GM06990 (cell line): ENCODE data around the gene MYO15B.

Experiments
- DNase-seq: peaks from one replicate; pipeline ENCODE4 v3.0.0-alpha.2; 2011; ENCODE audit not compliant: insufficient read length; ENCODE audit errors: extremely low read depth
- H3K27me3 ChIP-seq: replicated peaks from 2 replicates; pipeline ENCODE4 v1.6.0; 2011; ENCODE audit warnings: low read length; ENCODE audit not compliant: control insufficient read depth, insufficient read depth
- H3K36me3 ChIP-seq: 2 replicates; pipeline ENCODE4 v1.5.1; 2011; ENCODE audit warnings: low read length; ENCODE audit not compliant: control insufficient read depth, insufficient read depth
- H3K4me3 ChIP-seq: replicated peaks from 2 replicates; pipeline ENCODE4 v1.5.1; 2011; ENCODE audit warnings: low read depth, mild to moderate bottlenecking, control low read depth, low read length
- TF ChIP-seq, protein P1 (sequence below): IDR thresholded peaks from 2 replicates; pipeline ENCODE4 v1.5.1; 2011; ENCODE audit warnings: low read length, control low read depth, mild to moderate bottlenecking, inconsistent platforms; ENCODE audit not compliant: insufficient read depth, poor library complexity, severe bottlenecking

MYO15B gene

DNA sequence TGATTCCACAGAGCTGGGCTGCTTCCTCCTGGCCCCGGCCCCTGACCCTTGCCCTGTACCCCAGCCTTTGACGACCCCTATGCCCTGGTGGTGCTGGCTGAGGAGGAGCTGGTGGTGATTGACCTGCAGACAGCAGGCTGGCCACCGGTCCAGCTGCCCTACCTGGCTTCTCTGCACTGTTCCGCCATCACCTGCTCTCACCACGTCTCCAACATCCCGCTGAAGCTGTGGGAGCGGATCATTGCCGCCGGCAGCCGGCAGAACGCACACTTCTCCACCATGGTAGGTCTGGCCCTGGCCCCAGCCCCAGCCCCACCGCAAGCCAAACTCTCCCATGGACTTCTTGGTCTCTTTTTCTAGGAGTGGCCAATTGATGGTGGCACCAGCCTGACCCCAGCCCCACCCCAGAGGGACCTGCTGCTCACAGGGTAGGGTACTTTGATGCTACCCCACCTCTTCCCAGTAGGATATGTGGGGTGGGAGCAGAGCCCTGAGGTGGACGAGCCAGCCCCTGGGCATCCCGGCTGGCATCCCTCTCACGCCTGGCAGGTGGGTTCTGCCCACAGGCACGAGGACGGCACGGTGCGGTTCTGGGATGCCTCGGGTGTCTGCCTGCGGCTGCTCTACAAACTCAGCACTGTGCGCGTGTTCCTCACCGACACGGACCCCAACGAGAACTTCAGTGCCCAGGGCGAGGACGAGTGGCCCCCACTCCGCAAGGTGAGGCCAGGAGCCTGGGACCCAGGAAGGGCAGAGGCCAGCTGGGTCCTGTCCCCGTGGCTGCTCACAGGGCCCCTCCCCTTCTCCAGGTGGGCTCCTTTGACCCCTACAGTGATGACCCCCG is 19.0 kb upstream of the MYO15B start:
- no peaks in the 10 kb centered on the region for H3K36me3 ChIP-seq
- TF ChIP-seq, protein P1, sequence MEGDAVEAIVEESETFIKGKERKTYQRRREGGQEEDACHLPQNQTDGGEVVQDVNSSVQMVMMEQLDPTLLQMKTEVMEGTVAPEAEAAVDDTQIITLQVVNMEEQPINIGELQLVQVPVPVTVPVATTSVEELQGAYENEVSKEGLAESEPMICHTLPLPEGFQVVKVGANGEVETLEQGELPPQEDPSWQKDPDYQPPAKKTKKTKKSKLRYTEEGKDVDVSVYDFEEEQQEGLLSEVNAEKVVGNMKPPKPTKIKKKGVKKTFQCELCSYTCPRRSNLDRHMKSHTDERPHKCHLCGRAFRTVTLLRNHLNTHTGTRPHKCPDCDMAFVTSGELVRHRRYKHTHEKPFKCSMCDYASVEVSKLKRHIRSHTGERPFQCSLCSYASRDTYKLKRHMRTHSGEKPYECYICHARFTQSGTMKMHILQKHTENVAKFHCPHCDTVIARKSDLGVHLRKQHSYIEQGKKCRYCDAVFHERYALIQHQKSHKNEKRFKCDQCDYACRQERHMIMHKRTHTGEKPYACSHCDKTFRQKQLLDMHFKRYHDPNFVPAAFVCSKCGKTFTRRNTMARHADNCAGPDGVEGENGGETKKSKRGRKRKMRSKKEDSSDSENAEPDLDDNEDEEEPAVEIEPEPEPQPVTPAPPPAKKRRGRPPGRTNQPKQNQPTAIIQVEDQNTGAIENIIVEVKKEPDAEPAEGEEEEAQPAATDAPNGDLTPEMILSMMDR: no peak

GRCh38 chr17:75570034-75570676 is 17.4 kb upstream of the MYO15B start:
- DNase-seq: no peak
- H3K4me3 ChIP-seq: no peak overlapping the region
- no peaks in the 10 kb centered on the region for H3K27me3 ChIP-seq
- H3K36me3 ChIP-seq: no peaks in the 10 kb centered on the region
- TF ChIP-seq, protein P1: no peak

More for the DNA sequence above, 19.0 kb upstream of the MYO15B start:
- H3K4me3 ChIP-seq: no peak overlapping the region
- H3K27me3 ChIP-seq: no peaks in the 10 kb centered on the region
- no peak for DNase-seq

GRCh38 chr17:75570772-75571171 is 16.8 kb upstream of the MYO15B start:
- H3K4me3 ChIP-seq: peak overlapping the region; percentile 15; the same call in 1 of the 2 replicates
- no peaks in the 10 kb centered on the region for H3K27me3 ChIP-seq
- TF ChIP-seq, protein P1: no peak
- no peaks in the 10 kb centered on the region for H3K36me3 ChIP-seq
- DNase-seq: no peak

GRCh38 chr17:75571197-75571884 is 16.3 kb upstream of the MYO15B start:
- peak; percentile 71 for DNase-seq
- Histone ChIP-seq H3K27me3 (no peaks in the 10 kb centered on the region), H3K36me3 (no peaks in the 10 kb centered on the region), H3K4me3 (peak overlapping the region; percentile 28; the same call in 1 of the 2 replicates)
- TF ChIP-seq, protein P1: no peak

- Histone ChIP-seq H3K36me3 (no peaks in the 10 kb centered on the region), H3K27me3 (no peaks in the 10 kb centered on the region), H3K4me3 (0 out of 2 replicates have a peak overlapping the region, but pooled peaks have one; percentile 28)
- TF ChIP-seq, protein P1: no peak
- DNase-seq: no peak
Measured at GRCh38 chr17:75571885-75572215, 15.8 kb upstream of the MYO15B start.
